ENCODE results near the gene FEM1A. TPM values are rescaled to one million over a fixed set of nuclear protein-coding genes. Genes with fewer than 3 reads are reported as not detected.

Gene FEM1A
- total and polyA plus RNA-seq, 4 donors = 0.25 to 15.1 (median 7.4) TPM

DNA sequence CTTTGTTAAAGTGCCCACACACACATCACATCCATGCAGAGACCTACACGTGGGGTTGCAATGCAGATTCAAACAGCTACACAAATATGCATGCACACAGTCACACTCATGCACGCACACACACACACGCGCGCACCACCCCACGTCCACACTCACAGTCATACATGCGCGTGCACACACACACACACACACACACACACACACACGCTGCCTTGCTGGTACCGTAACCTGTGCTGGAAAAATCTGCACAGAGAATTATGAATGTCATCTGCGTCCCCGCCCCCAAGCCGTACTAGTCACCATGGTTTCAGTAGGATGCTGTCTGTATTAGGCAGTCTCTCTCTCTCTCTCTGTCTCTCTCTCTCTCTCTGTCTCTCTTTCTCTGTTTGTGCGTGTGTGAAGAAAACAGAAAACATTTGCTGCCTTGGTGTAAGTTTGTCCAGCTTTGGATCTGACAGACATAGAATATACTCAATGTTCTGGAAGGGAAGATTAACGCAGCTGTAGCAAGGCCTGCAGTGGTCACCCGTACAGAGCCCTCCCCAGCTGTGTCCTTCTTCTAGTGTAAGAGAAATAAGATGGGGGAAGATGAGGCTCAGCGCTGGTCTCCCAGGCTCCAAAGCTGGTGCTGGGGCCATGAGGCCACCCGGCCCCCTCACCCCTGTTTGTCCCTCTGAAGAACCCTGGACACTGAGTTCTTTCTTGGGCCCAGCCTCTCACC, 41.5 kb upstream of the FEM1A start:
- WGBS = 86% methylated on average over 18 of the region's 18 CpGs

DNA sequence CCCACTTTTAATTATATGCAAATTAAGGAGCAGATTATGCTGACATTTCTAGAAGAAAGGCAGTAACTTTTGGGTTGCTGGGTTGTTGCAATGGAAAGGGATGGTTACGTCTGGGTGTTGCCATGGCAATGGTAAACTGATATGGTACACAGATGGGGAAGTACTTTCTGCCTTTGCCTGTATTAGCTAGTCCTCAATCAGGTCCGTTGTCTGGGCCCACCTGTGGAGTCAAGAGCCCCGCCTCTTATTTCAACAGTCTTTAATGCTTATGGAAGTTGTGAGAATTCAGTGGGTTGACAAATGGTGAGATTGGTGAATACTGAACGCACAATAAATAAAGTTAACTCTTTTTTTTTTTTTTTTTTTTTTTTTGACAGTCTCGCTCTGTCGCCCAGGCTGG, 37.3 kb upstream of the FEM1A start:
- no peaks in the 10 kb centered on the region for H3K36me3 ChIP-seq (ENCODE audit: control insufficient read depth in 4 of 4, insufficient read depth in 3 of 4, low read depth in 1 of 4, low read length in 3 of 4)
- peaks cover 0 to under 1% (median 0%) of the 10 kb centered on the region in 4 donors for H3K4me1 ChIP-seq (ENCODE audit: control insufficient read depth in 4 of 4, insufficient read depth in 4 of 4, low read length in 3 of 4)
- WGBS = 82% methylated on average over 6 of the region's 6 CpGs
- DNase-seq (ENCODE audit: low spot score) = no peak
- no peak overlapping the region for H3K4me3 ChIP-seq (ENCODE audit: low read depth in 1 of 3, low read length in 3 of 3)
- no peak overlapping the region for H3K27ac ChIP-seq (ENCODE audit: low read depth in 1 of 2, low read length in 2 of 2)
- H3K9ac ChIP-seq (ENCODE audit: low read depth in 1 of 2, low read length in 2 of 2) = no peak overlapping the region
- H3K27me3 ChIP-seq (ENCODE audit: control insufficient read depth in 4 of 4, insufficient read depth in 4 of 4, low read length in 3 of 4) = no peaks in the 10 kb centered on the region
- H3K9me3 ChIP-seq (ENCODE audit: control insufficient read depth in 4 of 4, low read length in 3 of 4) = no peaks in the 10 kb centered on the region
- TF ChIP-seq YY1 (IDR thresholded peaks at IDR 0.05) (no peak), JUND (IDR thresholded peaks at IDR 0.05) (no peak), FOXA2 (IDR thresholded peaks at IDR 0.05) (no peak), HNF4G (IDR thresholded peaks at IDR 0.05) (no peak), TAF1 (conservative IDR thresholded peaks at IDR 0.05) (no peak), FOXA1 (IDR thresholded peaks at IDR 0.05) (no peak), SP1 (IDR thresholded peaks at IDR 0.05) (no peak), RXRA (IDR thresholded peaks at IDR 0.05) (no peak), HNF4A (conservative IDR thresholded peaks at IDR 0.05) (no peak), RAD21 (IDR thresholded peaks at IDR 0.05) (no peak), GABPA (IDR thresholded peaks at IDR 0.05 in 1 of 2, conservative IDR thresholded peaks at IDR 0.05 in 1 of 2) (no peak)
- TF ChIP-seq, protein P1, sequence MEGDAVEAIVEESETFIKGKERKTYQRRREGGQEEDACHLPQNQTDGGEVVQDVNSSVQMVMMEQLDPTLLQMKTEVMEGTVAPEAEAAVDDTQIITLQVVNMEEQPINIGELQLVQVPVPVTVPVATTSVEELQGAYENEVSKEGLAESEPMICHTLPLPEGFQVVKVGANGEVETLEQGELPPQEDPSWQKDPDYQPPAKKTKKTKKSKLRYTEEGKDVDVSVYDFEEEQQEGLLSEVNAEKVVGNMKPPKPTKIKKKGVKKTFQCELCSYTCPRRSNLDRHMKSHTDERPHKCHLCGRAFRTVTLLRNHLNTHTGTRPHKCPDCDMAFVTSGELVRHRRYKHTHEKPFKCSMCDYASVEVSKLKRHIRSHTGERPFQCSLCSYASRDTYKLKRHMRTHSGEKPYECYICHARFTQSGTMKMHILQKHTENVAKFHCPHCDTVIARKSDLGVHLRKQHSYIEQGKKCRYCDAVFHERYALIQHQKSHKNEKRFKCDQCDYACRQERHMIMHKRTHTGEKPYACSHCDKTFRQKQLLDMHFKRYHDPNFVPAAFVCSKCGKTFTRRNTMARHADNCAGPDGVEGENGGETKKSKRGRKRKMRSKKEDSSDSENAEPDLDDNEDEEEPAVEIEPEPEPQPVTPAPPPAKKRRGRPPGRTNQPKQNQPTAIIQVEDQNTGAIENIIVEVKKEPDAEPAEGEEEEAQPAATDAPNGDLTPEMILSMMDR (IDR thresholded peaks at IDR 0.05; ENCODE audit: low read depth, low read length, missing input control) = no peak
- TF ChIP-seq, protein P2, sequence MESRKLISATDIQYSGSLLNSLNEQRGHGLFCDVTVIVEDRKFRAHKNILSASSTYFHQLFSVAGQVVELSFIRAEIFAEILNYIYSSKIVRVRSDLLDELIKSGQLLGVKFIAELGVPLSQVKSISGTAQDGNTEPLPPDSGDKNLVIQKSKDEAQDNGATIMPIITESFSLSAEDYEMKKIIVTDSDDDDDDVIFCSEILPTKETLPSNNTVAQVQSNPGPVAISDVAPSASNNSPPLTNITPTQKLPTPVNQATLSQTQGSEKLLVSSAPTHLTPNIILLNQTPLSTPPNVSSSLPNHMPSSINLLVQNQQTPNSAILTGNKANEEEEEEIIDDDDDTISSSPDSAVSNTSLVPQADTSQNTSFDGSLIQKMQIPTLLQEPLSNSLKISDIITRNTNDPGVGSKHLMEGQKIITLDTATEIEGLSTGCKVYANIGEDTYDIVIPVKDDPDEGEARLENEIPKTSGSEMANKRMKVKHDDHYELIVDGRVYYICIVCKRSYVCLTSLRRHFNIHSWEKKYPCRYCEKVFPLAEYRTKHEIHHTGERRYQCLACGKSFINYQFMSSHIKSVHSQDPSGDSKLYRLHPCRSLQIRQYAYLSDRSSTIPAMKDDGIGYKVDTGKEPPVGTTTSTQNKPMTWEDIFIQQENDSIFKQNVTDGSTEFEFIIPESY (IDR thresholded peaks at IDR 0.05) = no peak
- TF ChIP-seq, protein P3, sequence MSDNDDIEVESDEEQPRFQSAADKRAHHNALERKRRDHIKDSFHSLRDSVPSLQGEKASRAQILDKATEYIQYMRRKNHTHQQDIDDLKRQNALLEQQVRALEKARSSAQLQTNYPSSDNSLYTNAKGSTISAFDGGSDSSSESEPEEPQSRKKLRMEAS (IDR thresholded peaks at IDR 0.05) = no peak
- TF ChIP-seq, protein P4, sequence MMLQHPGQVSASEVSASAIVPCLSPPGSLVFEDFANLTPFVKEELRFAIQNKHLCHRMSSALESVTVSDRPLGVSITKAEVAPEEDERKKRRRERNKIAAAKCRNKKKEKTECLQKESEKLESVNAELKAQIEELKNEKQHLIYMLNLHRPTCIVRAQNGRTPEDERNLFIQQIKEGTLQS (IDR thresholded peaks at IDR 0.05) = no peak
- TF ChIP-seq, protein P5, sequence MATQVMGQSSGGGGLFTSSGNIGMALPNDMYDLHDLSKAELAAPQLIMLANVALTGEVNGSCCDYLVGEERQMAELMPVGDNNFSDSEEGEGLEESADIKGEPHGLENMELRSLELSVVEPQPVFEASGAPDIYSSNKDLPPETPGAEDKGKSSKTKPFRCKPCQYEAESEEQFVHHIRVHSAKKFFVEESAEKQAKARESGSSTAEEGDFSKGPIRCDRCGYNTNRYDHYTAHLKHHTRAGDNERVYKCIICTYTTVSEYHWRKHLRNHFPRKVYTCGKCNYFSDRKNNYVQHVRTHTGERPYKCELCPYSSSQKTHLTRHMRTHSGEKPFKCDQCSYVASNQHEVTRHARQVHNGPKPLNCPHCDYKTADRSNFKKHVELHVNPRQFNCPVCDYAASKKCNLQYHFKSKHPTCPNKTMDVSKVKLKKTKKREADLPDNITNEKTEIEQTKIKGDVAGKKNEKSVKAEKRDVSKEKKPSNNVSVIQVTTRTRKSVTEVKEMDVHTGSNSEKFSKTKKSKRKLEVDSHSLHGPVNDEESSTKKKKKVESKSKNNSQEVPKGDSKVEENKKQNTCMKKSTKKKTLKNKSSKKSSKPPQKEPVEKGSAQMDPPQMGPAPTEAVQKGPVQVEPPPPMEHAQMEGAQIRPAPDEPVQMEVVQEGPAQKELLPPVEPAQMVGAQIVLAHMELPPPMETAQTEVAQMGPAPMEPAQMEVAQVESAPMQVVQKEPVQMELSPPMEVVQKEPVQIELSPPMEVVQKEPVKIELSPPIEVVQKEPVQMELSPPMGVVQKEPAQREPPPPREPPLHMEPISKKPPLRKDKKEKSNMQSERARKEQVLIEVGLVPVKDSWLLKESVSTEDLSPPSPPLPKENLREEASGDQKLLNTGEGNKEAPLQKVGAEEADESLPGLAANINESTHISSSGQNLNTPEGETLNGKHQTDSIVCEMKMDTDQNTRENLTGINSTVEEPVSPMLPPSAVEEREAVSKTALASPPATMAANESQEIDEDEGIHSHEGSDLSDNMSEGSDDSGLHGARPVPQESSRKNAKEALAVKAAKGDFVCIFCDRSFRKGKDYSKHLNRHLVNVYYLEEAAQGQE (IDR thresholded peaks at IDR 0.05) = no peak

More for the DNA sequence above, 41.5 kb upstream of the FEM1A start:
- Histone ChIP-seq H3K27me3 (ENCODE audit: control insufficient read depth in 4 of 4, insufficient read depth in 4 of 4, low read length in 3 of 4) (no peaks in the 10 kb centered on the region), H3K9ac (ENCODE audit: low read depth in 1 of 2, low read length in 2 of 2) (no peak overlapping the region), H3K27ac (ENCODE audit: low read depth in 1 of 2, low read length in 2 of 2) (no peak overlapping the region), H3K9me3 (ENCODE audit: control insufficient read depth in 4 of 4, low read length in 3 of 4) (no peaks in the 10 kb centered on the region), H3K4me3 (ENCODE audit: low read depth in 1 of 3, low read length in 3 of 3) (no peak overlapping the region), H3K4me1 (ENCODE audit: control insufficient read depth in 4 of 4, insufficient read depth in 4 of 4, low read length in 3 of 4) (no peaks in the 10 kb centered on the region), H3K36me3 (ENCODE audit: control insufficient read depth in 4 of 4, insufficient read depth in 3 of 4, low read depth in 1 of 4, low read length in 3 of 4) (no peaks in the 10 kb centered on the region)
- DNase-seq (ENCODE audit: low spot score) = no peak
- TF ChIP-seq EGR1 (IDR thresholded peaks at IDR 0.05; ENCODE audit: low read depth in 2 of 2) (no peak), HNF4A (conservative IDR thresholded peaks at IDR 0.05) (no peak), JUND (IDR thresholded peaks at IDR 0.05) (no peak), FOXA2 (IDR thresholded peaks at IDR 0.05) (no peak), HNF4G (IDR thresholded peaks at IDR 0.05) (no peak), SP1 (IDR thresholded peaks at IDR 0.05) (no peak), RAD21 (IDR thresholded peaks at IDR 0.05) (no peak), RXRA (IDR thresholded peaks at IDR 0.05) (no peak), YY1 (IDR thresholded peaks at IDR 0.05) (no peak), NR2F2 (IDR thresholded peaks at IDR 0.05) (no peak), GABPA (IDR thresholded peaks at IDR 0.05 in 1 of 2, conservative IDR thresholded peaks at IDR 0.05 in 1 of 2) (no peak), FOXA1 (IDR thresholded peaks at IDR 0.05) (no peak)
- TF ChIP-seq, protein P1 (IDR thresholded peaks at IDR 0.05; ENCODE audit: low read depth, low read length, missing input control) = no peak
- TF ChIP-seq, protein P3 (IDR thresholded peaks at IDR 0.05) = no peak
- TF ChIP-seq, protein P4 (IDR thresholded peaks at IDR 0.05) = no peak
